ENCODE measurements around the gene CLTB.

CLTB gene

DNA sequence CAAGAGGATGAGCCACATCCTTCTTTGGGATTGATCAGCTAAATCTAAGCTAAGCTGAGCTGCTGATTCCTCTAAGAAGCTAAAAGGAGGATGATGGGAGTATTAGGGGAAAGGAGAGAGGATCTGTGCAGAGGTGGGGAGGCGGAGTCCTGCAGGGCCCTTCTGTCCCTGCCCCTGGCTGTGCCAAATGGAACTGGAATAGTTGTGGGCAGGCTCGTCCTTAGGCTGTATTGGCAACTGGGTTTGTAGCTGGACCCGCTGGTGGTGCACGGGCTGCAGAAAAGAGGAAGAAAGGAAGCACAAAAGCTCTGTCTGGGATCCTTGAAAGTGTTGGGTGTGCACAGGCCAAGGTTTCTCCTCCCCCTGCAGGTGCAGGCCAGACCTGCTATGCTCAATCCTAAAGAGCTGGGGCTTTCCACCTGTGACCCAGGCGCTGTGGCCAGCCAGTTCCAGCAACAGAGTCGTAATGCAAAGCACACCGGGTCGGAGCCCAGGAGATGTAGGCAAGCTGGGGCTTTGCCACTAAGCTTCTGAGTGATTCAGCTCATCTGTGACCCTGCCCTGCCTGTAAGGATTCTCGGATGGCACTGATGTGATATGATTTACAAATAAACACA lies 9.8 kb downstream of the CLTB start:
- FAIRE-seq (no peak), DNase-seq (ENCODE audit: insufficient read length, low spot score) (no peak)

DNA sequence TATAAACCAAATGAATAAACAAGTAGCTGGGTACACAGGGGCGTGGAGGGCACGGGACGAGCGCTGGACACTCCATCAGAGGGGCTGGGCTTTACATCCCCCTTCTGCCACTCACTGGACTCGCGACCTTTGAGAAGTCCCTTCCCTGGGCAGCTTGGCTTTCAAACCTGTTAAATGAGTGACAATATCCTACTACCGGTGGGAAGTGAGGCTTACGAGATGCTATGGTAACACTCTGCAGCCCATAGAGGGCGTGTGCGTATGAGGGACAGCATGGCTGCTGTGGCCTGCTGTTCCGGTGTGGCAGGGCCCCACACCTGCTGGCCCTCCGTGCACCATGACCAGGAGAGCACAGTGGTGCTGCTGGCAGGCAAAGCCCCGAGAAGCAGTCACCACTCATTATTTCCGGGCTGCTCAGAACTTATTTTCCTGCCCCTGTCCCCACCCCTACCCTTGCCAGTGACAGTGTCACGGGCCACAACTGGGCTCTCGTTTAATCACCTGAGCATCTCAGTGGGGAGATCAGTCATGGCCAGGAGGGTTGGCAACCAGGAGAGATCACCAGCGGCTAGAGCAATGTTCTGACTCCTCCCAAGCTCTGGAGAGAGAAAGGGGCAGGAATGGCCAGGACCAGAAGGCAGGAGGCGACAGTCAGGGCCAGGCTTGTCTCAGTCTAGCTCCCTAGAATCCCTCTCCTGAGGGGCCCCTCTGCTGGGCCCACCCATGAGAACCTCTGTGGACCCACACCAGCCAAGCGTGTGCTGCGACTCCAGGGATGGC lies 10.5 kb downstream of the CLTB start:
- peak; percentile 20 for FAIRE-seq
- DNase-seq (ENCODE audit: insufficient read length, low spot score) = no peak

DNA sequence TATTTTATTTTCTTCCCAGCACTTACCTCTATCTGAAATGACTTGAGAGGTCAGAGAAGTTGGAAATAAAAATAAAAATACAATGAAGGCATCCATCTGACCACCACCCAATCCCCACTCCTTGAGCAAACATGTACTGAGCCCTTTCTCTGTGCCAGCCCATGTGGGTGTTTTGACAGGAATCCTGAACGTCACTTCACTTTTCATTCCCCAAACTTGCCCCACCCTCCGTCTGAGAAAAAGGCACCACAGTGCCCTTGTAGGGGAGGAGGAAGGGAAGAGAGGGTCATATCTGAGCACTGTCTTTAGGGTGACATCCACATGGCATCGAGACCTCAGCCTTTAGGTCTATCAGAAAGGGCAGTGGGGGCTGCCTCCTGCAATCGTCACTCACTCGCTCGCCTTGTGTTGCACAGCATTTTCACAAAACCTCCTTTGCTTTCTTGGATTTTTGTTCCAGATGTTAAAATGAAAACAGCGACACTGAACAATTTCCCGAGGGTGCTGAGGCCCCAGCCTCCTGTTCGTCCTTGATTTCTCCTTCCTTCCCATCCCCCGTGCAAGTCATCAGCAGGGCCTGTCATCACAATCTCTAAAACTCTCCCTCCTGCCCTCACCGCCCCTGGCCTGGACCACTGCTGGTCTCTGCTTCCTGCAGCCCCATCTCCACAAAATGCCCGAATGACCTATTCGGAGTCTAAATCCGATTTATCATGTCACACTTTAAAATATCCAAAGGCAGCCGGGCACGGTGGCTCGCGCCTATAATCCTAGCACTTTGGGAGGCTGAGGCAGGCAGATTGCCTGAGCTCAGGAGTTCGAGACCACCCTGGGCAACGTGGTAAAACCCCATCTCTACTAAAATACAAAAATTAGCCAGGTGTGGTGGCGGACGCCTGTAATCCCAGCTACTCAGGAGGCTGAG lies 14.8 kb downstream of the CLTB start:
- DNase-seq (ENCODE audit: insufficient read length, low spot score) (no peak), FAIRE-seq (no peak)

DNA sequence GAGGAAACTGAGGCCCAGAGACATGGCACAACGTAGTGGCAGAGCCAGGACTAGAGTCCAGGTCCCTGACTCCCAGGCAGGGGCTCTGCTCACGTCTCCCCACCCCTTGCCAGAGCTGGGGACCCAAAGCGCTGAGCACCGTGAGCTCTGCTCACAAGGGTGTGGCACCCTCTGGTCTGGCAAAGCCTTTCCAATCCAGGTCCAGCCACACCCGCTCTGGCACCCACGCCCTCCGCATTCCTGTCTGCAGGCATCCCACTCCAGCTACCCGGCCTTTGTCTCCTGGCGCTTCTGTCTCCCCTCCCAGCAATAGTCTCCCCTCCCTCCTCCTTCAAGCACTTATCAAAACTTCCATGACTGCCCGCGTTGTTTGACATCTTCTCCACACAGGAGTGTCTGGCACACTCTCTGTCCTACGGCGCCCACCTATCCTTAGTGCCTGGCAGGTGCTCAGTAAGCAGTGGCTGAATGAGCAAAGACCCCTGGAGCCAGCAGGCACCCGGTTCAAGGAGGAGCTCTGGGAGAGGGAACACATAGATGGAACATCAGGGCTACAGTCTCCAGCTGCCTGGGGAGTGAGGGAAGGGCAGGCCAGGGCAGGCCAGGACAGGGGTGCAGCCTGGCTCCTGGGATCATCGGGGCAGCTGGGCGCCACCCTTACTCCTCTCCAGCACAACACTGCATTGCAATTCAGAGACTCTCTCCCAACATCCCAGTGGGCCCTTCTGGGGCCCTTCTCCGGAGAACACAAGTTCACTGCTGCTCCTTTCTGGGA lies 15.8 kb downstream of the CLTB start:
- FAIRE-seq (no peak), DNase-seq (ENCODE audit: insufficient read length, low spot score) (no peak)

DNA sequence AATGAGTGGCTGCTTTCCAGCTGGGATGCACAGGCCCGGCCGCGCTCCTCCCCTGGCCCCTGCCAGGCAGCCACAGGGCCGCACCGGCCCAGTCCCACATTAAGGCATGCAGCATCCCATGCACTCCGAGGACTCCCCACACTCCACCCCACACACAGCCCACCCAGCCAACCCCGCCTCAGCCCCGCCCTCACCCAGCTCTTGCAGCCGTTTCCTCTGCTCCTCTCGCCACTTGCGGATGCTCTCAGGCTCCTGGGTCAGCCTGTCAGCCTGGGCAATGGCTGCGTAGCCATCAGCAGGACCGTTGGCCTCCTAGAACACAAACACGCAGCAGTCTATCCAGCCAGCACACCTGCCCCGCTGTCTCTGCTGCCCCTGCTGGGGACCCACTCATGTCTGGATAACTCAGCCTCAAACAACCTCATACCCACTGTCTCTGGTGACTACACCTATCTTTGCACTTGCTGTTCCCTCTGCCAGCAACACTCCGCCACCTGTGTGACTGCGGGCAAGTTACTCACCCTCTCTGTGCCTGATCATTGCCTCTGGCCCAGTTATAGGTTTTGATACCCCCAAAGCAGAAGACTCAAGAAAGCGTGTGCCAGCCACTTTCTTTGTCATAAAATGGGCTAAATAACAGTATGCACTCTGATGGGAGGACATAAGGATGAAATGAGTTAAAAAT lies 18.5 kb downstream of the CLTB start:
- FAIRE-seq (no peak), DNase-seq (ENCODE audit: insufficient read length, low spot score) (no peak)

DNA sequence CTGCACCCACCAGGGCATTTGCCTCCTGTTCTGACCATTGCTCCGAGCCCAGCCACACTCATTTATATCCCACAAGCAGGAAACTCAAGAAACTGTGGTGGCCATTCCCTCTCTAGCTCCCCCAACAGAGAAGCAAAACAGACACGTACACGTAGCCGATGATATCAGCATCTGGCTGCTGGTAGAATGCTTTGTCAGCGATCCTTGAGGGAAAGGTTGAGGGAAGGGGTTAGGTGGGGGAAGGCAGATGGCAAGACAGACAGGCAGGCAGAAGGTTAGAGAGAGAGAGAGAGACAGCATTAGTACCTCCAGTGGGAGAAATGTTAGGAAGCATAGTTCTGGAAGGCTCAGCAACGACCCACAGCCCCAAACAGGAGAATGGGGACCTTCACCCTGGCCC lies 20.0 kb downstream of the CLTB start:
- no peak for DNase-seq (ENCODE audit: insufficient read length, low spot score)
- FAIRE-seq = no peak

DNA sequence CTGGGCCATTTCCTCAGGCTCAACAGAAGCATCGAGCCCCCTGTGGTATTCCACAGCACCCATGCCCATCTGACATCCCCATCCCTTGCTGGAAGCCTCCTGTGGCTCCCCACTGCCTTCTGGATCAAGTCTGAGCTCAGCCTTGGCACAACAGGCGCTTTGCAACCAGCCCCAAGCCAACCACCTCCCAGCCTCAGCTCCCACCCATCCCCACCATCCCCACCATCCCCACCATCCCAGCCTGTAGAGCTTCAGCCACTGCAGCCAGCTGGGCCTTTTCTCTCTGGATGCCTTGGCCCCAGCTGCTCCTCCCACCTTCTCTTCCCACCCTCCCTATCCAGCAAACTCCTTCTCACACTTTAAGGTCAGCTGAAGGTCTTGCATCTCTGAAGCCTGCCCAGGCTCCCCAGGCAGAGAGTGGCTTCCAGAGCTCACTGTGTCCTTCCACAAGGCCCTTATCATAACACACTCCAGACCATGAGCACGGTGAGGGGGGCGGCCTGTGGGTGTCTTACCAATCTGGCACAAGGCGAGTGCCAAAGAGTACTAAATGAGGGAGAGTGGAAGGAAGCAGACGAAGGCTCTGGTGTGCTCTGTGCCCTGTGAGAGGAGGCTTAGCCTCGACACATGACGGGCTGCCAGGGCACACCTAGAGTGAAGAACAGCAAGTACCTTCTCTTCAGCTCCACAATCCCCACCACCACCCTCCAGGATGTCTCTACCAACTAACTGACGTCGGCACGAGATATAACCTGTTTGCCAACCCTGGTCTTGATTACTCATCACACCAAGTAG lies 21.3 kb downstream of the CLTB start:
- FAIRE-seq (no peak), DNase-seq (ENCODE audit: insufficient read length, low spot score) (no peak)

DNA sequence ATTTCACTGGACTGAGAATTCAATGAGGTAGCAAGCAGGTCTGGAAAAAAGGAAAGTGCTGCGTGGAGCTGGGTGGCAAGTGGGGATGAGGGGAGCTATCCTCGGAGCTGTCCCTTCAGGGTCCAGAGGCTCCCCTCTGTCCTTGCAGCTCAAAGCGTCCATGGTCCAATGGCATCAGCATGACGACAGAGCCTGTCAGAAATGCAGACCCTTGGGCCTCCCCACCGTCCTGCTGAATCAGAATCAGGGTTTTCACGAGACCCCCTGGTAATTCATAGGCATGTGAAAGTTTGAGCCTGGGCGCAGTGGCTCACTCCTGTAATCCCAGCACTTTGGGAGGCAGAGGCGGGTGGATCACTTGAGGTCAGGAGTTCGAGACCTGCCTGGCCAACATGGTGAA lies 22.2 kb downstream of the CLTB start:
- FAIRE-seq (no peak), DNase-seq (ENCODE audit: insufficient read length, low spot score) (no peak)

DNA sequence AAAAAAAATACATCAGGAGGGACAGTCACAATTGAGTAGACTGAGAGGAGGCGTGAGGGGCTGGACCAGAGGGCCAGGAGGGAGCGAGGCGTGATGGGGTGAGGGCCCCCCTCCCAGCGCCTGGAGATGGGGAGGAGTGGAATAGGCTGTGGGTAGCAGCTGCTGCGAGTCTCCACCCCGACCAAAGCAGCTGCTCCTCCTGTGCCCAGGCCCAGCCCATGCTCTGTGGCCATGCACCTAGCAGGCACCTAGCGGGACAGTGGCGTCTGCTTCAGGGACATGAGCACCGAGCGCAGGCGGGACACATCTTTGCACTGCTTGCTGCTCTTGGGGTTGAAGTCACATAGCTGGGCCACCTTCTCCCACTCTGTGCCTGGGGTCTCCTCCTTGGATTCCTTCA lies 23.8 kb downstream of the CLTB start:
- FAIRE-seq = no peak

DNA sequence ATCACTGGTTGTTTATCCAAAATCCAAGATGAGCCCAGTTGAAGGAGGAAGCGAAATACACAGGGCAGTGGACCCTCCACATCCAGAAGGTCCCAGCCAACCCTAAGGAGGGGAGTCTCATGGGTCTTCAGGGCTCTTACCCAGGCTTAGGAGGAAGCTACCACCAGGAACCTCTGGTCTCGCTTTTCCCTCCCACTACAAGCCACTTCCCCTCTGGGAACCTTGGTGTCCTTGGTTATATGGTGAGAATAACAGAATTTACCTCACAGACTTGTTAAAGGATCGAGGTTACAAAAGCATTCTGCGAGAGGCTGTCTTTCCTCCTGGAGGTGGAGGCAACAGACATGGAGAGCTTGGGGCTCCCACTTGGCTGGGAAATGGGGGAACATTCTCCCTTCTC lies 24.3 kb downstream of the CLTB start:
- no peak for DNase-seq (ENCODE audit: insufficient read length, low spot score)
- FAIRE-seq = no peak

More for the DNA sequence above, 23.8 kb downstream of the CLTB start:
- DNase-seq (ENCODE audit: insufficient read length, low spot score) = no peak

DNA sequence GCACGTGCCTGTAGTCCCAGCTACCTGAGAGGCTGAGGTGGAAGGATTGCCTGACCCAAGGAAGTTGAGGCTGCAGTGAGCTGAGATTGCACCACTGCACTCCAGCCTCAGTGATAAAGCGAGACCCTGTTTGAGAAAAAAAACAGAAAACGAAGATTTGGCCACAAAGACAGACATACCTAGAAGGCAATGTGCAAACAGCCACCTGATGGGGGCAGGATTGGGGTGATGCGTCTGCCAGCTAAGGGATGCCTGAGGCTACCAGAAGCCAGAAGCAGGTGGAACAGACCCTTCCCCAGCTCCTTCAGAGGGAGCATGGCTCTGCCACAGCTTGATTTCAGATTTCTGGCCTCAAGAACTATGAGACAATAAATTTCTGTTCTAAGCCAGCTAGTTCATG lies 24.9 kb downstream of the CLTB start:
- no peak for DNase-seq (ENCODE audit: insufficient read length, low spot score)
- no peak for FAIRE-seq

DNA sequence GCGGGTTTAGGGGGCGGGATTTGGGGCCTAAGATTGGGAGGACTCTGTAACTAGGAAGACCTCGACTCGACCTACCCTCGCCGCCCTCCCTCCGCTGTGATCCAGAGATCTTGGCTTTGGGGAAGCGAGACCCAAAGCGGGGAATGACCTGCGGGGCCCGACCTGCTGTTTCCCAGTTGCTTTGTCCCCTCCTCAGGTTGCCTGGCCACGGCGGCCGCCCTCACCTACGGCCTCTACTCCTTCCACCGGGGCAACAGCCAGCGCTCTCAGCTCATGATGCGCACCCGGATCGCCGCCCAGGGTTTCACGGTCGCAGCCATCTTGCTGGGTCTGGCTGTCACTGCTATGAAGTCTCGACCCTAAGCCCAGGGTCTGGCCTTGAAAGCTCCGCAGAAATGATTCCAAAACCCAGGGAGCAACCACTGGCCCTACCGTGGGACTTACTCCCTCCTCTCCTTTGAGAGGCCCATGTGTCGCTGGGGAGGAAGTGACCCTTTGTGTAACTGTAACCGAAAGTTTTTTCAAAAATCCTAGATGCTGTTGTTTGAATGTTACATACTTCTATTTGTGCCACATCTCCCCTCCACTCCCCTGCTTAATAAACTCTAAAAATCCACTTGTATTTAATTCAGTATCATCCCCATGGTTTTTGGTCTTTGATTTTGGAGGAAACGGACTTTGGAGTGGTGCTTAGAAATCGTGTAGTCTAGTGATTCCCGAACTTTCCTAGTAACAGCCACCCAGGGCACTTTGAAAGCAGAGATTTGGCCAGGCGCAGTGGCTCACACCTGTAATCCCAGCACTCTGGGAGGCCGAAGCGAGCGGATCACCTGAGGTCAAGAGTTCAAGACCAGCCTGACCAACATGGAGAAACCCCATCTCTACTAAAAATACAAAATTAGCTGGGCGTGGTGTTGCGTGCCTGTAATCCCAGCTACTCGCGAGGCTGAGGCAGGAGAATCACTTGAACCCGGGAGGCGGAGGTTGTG lies 26.9 kb downstream of the CLTB start:
- FAIRE-seq = no peak
- DNase-seq (ENCODE audit: insufficient read length, low spot score) = no peak

DNA sequence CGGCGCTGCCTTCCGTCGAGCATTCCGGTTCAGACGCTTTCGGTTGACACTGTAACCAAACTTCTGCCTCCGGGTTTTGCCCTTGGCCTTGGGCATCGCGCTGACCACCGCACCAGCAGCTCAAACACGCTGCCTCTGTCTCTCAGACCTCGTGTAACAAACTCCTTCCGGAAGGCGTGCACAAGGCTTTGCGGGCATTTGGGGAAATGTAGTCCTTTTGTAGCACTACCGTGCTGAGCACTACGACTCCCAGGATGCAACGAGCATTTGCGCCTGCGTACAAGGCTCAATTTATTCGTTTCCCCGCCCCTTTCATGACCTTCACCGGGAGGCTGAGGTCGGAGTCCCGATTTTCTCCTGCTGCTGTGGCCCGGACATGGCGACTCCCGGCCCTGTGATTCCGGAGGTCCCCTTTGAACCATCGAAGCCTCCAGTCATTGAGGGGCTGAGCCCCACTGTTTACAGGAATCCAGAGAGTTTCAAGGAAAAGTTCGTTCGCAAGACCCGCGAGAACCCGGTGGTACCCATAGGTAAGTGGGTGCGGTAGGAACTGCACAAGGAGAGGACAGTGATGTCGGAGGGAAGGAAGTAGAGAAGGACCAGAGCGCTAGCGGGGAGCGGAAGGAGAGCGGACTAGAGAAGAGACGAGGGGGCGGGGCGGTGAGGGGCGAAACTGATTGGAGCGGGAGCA lies 27.8 kb downstream of the CLTB start, which contains the start of the genes HIGD2A and NOP16:
Gene HIGD2A, plus strand, starts transcription at position 308 of the 691 bp plus-strand sequence. Its CDS starts 69 bp downstream, at position 377.
Gene NOP16, minus strand, starts transcription at position 155 of the 691 bp plus-strand sequence. Its CDS starts 59 bp downstream, at position 96.
- DNase-seq (ENCODE audit: insufficient read length, low spot score) = peak; percentile 99
- FAIRE-seq = peak; percentile 89

DNA sequence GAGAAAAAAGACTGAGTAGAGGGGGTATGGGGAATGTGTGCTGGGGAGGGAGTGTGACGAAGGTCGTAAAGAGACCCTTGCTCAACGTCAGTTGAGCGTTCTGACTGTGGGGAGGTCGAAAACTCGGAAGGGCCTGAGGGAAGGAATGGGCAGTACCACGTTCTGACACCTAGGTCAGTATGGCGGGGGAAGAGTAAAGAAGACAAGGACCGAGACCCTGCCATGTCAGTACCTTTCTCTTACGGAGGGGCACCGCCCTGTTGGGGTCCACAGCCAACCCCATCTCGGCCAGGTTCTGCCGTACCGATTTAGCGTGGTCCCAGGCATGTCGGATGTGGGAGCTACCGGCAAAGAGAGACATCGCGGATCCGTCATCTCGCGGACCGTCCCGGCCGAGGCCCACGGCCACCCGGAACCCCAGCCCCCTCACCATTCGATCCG lies 28.3 kb downstream of the CLTB start:
- FAIRE-seq (peak; percentile 13), DNase-seq (ENCODE audit: insufficient read length, low spot score) (peak; percentile 12)

DNA sequence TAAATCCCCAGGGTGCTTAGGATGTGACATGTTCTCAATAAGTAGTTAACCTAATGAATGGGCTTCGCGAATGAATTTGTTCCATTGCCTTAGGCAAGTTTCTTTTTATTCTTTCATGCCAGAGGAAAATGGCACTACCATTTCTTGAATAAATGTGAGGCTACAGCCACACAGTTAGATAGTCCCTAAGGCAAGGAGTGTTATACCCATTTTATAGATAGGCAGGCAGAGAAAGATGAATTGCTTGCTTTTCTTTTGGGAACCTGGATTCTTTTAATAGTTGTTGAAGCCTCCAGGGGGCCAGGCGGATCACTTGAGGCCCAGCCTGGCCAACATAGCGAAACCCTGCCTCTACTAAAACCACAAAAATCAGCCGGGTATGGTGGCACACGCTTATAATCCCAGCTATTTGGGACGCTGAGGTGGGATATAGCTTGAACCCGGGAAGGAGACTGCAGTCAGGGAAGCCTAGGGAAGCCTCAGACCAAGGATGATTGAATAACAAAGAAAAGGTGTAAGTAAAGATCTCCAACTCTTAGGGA lies 28.9 kb downstream of the CLTB start:
- DNase-seq (ENCODE audit: insufficient read length, low spot score) (no peak), FAIRE-seq (no peak)

DNA sequence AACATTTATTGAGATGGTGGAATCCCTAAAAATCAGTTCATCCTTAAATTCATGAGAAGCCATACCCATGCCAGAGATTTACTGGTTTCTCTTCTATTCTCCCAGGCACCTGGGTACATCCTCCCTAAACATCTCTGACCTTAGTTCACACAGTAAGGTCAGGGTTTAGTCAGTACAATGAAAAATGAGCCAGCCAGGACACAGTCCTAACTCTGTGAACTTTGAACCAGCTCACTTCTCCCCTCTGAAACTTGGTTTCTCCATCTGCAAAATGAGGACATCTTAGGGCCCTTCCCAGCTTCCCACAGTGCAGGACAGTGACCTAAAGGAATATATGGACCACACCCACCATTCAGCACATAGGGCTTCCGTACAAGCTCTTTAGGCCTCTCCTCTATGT lies 29.8 kb downstream of the CLTB start:
- FAIRE-seq (no peak), DNase-seq (ENCODE audit: insufficient read length, low spot score) (no peak)

DNA sequence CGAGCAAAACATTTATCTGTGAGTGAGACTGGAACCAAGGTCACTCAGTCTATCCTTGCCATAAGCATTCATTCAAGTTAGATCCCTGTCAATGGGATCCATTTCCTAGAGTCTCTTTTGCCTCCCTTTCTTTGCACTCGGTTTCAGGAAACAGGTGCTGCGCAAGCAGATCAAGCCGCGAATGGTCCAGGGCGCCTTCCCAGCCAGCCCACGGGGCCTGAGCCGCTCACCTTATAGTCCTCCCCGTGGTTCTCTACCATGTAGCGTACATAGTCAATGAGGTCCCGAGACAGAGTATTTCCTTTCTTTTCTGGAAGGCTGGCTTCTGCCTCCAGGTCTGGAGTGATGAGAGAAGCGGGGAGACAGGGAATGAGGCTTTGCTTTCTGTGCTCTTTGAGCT lies 31.3 kb downstream of the CLTB start:
- DNase-seq (ENCODE audit: insufficient read length, low spot score) (no peak), FAIRE-seq (no peak)

All from HTR-8/SVneo (cell line).